DMS79 (cell line): Measurements from ENCODE around the gene DSCAML1.

Experiments
- DNase-seq: peaks from one replicate; lab custom pipeline; 2025; lab: John Stamatoyannopoulos, UW

DSCAML1 gene

DNA sequence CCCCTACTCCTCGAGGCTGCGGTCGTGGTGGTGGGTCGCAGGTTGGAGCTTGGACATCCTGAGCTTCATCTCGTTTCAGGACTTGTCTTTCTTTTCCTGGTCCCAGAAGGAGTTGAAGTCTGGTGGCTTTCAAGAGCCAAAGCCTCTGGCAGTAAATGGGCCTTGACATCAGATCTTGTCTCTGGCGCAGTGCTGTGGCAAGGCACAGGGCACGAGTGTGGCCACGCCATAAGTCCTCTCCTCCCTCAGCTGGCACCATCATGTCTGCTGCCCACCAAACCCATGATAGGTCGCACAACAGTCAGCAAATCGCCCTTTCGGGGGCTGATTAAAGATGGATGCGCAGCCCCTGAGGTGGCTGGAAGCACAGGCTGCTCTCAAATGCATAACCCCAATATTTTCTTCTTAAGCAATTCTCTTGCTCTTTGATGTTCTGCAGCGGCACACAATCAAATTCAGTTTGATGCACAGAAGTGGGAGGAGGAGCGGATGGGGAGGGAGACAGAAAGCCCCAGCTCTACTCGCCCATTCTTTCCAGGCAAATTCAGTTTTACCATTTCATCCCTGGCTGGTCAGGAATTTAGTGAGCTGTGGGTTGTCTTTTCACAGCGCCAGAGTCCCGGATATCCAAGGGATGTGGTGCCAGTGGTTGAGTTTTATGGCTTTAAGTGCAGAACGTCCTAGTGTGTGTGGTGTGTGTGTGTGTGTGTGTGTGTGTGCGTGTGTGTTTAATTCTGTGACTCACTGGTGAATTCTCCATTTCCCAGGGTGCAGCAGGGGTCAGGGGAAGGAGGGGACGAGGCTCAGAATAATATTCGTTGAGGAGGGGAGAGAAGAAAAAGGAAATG, 162.0 kb downstream of the DSCAML1 start:
- no peak for DNase-seq

DNA sequence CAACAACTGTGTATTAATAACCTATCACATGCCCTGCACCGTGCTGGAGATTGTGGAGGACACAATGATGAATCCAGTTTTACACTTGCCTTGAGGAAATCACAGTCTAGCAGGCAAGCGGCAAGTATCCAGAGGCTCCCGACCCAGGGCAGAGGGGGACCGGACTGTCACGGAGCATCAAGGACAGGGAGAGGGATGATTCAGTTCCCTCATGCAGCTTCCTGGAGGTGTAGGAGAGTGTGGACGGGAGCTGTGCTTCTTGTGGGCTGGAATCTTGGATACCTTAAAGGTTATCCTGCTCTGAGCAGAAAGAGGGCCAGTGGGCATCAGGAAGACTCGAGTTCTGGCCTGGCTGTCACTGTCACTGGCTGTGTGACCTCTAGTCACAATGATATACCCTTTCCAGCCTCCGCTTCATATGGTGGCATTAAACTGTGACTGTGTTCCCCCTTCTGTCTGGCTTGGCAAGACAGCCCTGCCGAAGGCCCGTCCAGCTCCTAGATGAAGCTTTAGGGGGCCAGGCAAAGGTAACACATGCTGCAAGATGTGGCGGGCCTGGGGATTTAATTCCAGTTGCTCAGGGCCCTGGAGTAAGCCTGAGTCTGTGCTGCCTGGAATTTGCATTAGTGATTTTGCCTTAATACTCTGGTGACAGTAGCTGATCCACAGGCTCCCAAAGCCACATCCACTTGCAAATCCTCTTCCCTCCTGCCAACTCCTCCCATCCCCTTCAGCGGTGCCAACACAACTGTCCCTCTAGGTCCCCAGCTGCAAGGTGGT, 162.8 kb downstream of the DSCAML1 start:
- no peak for DNase-seq

DNA sequence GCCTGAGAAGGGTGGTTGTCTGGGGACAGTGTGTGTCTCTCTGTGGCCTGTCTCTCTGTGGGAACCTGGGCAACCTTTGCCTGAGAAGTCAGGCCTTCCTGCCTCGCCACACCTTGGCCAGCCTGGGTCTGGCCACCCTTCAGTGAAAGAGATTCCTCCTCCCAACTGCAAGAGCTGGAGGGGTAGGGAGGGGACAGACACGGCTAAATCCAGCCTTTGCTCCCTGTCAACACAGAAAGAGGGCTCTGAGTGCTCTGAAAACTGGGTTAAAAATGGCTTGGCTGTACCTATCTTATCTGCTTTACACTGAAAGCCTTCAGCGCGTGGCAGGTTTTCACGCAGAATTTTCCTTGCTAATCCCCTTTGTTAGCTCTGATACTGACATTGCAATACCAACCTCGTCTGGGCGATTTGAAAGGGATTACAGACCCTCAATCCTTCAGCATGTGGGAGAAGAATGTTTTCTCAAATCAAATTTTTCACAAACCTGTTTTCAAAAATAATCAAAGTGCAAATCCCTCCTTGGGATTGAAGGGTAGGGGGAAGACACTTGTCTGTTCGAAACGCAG, 163.7 kb downstream of the DSCAML1 start:
- no peak for DNase-seq

DNA sequence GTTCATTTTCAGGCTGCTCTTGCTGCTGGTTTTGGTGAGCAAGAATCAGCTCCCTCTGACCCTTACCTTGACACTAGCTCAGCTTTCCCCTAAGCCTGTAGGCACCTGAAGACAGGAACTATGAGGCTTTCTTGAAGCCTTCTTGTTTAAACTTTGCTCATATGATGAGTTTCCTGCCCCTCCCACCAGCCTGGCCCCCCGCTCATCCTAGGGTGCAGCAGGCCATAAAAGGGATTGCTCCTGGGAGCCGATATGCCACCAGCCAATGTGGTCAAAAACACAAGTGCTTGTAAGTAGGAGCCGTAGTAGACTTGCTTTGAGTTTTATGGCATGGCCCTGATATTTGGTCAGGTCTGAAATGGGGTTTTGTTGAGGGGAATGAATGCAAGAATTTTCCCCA, 164.7 kb downstream of the DSCAML1 start:
- DNase-seq = no peak

DNA sequence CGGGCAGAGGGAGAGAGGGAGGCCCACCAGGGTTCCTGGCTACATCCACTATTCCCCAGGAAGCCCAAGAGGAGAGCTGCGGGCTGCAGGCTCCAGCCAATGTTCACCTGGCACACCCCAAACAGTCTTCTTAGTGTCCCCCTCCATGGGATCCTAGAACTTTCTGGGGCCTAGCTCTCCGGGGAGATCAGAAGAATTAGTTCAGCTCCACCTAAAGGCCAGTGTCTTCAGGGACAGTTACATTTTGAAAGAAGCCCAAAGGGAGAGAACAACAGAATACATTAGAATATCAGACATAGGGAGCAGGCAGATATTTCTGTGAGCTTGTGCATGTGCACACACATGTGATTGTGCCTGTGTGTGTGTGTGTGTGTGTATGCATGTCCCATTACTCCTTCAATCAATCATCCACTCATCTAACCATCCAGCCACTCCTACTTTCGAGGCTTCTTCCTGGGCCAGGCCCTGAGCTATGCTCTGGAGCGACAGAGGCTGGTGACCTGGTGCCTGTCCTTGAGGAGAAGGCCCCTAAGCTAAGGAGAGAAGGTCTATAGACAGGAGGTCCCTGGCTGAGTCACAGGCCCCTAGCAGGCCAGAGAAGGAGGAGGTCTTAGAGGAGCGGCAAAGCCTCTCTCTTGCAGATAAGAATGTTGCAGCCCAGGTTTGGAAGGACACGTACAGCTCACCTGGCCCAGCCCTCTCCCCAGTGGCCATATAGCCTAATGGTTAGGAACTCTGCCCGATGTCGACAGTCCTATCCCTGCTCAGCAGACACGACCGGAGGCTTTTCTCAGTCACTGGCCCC, 165.5 kb downstream of the DSCAML1 start:
- no peak for DNase-seq

DNA sequence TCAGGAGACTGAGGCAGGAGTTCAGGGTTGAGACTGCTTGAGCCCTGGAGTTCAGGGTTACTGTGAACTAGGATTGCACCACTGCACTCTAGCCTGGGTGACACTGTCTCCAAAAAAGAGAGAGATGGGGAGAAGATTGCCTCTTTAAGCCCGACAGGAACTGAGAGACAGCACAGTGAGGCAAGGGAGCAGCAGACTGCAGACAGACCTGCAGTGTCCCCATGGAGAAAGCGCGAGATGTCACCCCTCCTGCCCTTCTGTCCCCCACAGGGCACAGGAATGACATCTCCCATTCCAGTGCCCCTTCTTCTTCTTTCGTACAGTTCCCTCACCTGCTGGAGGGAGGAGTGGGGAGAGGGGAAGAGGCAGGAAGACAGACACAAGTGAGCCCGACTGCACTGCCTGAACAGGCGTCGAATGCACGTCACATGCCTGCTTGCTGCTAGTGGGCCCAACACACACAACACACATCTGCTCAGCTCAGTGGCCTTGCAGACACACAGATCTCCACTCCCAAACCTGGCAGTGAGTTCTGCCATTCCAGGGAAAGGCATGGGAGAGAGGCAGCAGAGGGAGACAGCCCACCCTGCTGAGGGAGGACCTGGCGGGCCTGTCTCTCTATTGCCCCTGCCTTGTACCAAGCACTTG, 167.0 kb downstream of the DSCAML1 start:
- DNase-seq = no peak

DNA sequence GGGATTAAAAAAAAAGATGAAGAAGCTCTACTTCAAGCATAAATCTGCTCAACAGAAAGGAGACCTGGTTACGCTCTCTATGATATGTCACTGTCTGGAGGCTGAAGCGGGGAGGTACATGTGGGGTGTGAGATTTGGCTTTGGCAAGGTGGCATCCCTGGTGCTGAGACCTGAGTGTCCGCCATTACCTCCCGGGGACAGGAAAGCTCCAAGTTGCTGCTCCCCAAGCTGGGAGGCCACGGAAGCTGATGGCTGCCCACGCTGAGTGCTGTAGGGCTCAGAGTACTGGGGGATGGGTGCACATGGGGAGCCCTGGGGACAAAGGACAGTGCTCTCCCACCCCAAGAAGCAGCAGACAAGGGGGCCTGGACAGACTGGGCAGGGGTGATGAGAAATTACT, 167.9 kb downstream of the DSCAML1 start:
- DNase-seq = no peak

DNA sequence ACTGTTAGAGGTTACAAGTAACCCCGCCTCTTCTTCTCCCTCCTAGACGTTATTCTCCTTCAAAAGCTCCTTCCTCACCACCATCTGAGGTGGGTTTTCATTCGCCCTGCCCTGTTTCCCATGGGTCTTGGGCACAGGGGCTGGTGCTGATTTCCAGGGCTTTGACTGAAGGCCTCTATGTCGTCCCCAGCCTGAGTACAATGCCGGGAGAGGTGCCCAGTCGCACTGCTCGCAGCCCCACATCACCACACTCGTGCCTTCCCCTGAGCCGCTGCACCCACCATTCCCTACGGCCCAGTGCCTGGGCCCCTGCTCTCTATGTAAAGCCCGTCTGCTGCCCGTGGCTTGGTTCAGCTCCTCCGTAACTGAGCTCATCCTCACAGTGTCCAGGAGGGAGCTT, 169.8 kb downstream of the DSCAML1 start:
- DNase-seq = no peak

DNA sequence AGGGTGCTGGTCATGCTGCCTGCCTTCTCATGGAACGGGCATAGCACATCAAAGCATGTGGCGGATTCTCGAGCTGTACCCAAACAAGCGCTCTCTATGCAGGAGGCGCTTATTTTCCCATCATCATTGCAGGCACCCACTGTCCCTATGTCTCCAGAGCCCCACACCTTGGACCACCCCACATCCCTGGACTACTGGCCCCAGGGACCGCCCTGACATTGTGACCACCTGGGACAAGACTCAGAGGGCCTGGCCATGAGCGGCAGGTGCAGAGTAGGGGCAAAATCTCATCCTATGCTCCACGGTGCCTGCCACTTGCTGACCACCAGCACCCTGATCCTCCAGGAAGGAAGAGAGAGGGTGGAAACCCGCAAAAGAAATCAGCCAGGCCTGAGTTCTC, 170.4 kb downstream of the DSCAML1 start:
- DNase-seq = no peak

DNA sequence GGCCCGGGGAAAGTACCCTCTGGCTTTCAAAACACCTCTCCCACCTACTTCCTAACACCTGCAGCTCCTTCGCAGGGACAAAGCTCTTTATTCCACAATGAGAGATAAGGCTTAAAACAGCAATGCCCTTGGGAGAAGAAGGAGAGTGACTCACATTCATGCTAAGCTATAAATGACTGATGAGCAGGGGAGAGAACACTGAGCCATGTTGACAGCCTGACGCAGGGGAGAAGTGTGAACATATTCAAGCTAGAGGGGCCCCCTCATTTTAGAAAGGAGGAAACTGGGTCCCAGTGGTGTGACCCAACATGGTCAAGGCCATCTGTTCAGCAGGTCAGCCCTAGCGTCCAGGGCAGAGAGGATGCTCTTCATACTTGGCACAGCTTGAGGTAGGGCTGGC, 171.8 kb downstream of the DSCAML1 start:
- DNase-seq = no peak

DNA sequence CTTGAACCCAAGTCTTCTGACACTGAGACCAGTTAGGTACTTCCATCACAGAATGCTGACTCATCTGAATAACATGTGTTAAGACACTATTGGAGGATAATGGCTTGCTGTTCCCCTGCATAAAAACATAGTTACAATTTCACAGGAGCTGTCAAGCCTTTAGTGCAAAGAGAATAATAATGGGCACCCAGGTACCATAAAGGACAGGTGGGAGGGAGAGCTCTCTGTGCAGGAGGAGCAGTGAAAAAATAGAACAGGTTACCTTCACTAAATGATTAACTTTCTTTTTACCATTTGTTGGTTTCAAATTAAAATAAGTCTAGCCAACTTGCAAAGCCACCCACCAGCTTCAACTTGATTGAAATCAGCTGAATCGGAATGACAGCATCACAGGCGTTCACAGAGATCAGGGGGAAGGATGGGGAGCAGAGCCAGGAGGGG, 173.2 kb downstream of the DSCAML1 start:
- DNase-seq = no peak

DNA sequence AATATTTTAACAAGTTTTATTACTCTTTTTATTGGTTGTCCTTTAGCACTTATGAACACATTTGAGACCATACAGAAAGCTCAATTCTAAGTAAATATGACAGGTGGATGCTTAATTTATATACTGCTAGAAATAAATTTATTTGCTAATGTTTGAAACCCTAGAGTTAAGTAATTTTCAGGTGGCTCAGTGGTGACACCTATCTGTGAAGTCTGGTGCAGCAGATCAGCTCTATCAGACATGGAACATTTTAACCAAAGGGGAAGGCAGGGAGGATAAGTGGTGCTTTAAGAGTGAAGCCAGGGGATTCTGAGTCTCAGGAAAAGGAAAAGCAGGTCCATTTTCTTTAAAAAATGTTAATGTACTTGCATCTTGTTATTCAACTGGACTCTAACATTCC, 175.8 kb downstream of the DSCAML1 start:
- no peak for DNase-seq

DNA sequence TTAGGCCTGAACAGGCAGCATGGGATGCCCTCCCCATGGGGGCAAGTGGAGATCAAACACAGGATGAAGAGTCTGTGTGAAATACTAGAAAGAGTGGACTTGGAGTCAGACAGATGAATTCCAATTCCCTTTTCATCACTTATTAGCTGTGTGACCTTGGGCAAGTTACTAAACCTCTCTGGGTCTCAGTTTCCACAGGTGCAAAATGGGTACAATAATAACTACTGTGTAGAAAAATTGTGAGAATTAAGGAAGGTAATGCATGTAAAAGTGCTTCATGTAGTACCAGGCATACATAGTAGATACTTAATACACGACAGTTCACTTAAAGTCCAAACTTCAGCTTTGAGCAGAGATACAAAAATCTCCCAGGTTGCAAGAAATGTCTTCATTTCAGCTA, 176.4 kb downstream of the DSCAML1 start:
- no peak for DNase-seq

DNA sequence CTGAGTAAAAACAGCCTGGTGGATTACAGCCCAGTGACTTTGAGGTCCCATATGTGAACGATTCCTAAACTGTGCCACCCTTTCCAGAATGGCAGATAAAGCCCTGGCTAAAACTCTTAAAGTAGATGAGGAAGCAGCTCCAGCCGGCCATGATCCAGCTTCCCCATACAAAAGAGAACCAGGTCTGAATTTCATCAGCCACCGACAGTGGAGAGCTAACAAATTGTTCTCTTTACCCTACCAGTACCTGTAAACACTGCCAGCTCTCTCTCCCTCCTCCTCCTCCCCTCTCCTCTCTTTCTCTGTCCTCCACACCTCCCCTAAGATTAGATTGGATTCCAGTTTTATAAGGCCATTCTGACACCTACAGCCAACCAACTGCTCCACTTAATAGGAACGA, 176.9 kb downstream of the DSCAML1 start:
- no peak for DNase-seq

DNA sequence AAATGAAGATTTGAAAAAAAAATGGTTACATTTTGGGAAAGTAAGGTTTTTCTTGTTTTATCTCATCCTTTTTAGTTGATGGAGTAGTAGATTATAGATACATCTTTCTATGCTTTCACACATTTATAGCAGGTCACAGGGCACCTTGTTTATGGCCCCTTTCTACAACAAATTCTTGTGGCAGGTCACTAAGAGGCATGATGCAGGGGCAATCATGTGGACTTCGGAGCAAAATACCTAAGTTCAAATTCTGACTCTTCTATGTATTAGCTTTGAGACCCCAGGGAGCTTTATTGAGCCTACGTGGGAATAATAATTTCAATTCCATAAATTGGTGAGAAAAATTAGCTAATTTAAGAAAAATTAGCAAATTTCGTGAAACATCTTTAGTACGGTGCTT, 177.4 kb downstream of the DSCAML1 start:
- no peak for DNase-seq

DNA sequence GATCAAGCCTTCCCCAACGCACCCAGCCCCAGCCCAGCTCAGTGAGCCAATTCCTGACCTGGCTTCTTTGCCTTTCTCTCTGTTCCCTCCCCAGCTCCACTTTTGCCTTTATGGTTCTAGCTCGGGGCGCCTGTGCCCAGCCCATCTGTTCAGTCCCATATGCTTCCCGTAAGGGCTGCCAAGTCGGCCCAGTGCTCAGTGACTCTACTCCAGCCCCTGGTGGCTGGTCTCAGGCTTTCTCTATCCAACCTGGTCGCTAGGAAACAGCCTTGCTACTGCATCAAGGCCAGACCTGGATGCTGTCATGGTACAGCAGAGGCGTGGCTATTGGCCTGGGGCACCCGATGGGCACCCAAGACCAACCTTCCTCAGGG, 178.0 kb downstream of the DSCAML1 start:
- peak; percentile 68 for DNase-seq

DNA sequence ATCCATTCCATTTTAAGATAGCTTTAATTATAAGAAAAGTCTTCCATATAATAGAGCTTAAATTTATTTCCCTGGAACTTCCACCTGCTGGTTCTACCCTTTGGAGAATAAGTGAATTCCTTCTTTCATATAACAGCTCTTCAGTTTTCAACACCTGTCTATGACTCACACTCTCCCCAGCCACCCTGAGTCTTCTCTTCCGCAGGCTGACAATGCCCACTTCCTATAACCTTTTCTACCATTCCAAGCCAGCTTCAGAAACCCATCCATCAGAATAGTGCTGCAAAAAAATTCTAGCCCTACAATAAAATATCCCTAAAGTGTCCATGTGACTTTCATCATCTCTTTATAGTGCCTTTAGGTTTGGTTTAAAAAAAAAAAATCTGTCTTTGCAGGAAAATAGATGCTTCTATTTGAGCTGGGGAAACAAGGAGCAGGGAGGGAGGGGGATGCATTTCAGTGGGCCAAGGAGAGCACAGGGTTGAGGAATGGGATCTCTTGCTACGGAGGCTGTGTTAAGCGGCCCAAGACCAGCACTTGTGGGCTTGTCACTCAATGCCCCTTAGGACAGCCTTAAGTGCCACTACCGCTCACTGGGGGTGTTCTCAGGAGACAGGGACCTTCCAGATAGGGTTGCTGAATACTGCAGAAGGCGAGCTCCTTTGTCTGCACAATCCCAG, 178.6 kb downstream of the DSCAML1 start:
- peak; percentile 92 for DNase-seq

DNA sequence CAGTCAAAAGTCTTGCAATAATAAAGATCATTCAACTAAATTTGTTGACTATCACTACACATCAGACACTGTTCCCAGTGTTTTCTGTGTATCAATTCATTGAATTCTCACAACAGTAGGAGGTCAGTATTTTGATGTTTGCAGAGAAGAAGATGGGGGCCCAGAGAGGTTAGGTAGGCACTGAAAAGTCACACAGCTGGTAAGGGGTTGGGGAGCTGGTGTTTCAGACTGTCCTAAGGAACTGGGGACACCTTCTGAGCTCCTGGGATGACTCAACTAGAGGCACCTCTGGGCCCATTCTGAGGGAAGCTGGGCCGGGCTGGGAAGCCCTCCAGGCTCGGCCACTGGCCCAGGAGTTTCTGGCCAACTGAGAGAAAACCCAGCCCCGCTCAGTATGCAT, 180.0 kb downstream of the DSCAML1 start:
- no peak for DNase-seq

DNA sequence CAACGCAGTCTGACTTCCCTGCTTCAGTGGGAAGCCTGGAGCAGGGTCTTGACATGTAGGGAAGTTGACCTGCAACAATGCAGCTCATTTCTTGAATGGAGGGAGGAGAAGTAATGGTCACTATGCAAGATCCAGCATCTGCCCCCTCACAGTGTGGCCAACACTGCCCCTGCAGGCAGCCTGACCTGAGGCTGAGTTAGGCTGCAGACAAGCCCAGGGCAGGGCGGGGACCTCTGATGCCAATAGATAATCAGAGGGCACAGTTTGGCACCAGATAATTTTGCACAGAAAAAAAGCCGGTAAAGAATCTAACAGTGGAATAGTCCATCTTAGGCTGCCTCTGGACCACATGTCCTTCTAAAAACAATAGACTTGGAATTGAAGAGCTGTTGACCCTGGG, 182.3 kb downstream of the DSCAML1 start:
- DNase-seq = no peak

DNA sequence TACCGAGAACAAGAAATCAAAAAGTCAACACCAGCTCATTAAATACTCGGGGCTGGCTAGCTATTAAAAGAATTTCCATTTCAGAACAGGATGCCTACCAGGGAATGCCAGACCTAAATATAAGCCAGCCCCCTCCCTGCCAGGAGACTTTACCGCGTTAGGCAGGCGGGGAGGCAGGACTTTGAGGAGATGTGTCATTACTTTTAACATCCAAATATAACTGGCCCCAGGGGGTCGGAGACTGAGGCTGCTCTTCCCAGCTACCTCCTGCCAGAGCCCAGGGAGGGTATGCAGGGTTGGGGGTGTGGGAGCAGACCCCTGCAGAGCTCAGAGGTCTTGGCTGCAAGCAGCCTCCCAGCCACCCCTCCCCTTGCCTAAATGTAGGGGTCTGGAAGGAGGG, 183.5 kb downstream of the DSCAML1 start:
- no peak for DNase-seq

DNA sequence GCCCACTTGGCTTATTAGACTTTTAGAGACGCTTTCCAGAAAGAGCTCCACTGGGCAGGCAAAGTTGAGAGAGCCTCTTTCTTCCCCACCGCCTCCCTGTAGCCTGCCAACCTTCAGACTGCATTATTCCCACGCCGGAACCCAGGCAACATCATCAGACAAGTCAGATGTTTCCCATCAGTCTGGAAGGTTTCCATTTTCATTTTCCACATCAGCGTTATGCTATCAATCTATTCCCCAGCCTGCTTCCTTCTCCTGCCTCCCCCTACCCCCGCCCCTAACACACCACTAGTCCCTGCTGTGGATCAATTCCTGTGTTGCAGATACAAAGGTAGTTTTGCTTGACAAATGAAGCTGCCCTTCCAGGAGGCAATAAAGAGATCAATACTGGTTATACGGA, 184.8 kb downstream of the DSCAML1 start:
- DNase-seq = no peak
